OCI-LY7 (cell line): ENCODE measurements around the gene RPS6KA2. TPM values are rescaled to one million over a fixed set of nuclear protein-coding genes. Genes with fewer than 3 reads are reported as not detected.

Source experiments
- BruUV-seq: library from RNA; stranded (reverse); fragments of 400-500 nt; replicated peaks from 2 replicates; lab custom pipeline; 2021; lab: Mats Ljungman, UMichigan
- CTCF ChIA-PET: fragments of 300-600 bp; sonication (Branson Sonifier 250); formaldehyde crosslinking; loops from one replicate; lab custom pipeline; 2022; ENCODE audit warnings: antibody characterized with exemption; ENCODE audit not compliant: unreplicated experiment; lab: Charles Lee
- POLR2A ChIA-PET: fragments of 300-600 bp; sonication (Branson Sonifier 250); formaldehyde crosslinking; loops from one replicate; lab custom pipeline; 2022; ENCODE audit warnings: antibody characterized with exemption; lab: Charles Lee
- DNase-seq: peaks from one replicate; pipeline ENCODE4 v3.0.0-alpha.2; 2015; ENCODE audit warnings: low spot score
- H2AFZ ChIP-seq: fragments of 200-600 bp; sonication (generic), shearing (Covaris generic); 2 replicates; pipeline ENCODE4 v1.6.1; 2014; ENCODE audit warnings: mild to moderate bottlenecking, antibody characterized with exemption, low read length, moderate library complexity
- H3K27ac ChIP-seq: fragments of 200-600 bp; sonication (generic); 2 replicates; pipeline ENCODE4 v1.5.1; 2014; ENCODE audit warnings: mixed run types, low read depth, mild to moderate bottlenecking, moderate library complexity, low read length, inconsistent platforms; ENCODE audit not compliant: poor library complexity, severe bottlenecking
- H3K36me3 ChIP-seq: fragments of 200-600 bp; sonication (generic); 2 replicates; pipeline ENCODE4 v1.6.1; 2014; ENCODE audit warnings: mild to moderate bottlenecking, antibody characterized with exemption, low read length, moderate library complexity, mixed read lengths; ENCODE audit not compliant: insufficient read depth
- H3K4me1 ChIP-seq: fragments of 200-600 bp; sonication (generic); 2 replicates; pipeline ENCODE4 v1.5.1; 2014; ENCODE audit warnings: mild to moderate bottlenecking, low read length; ENCODE audit not compliant: insufficient read depth, poor library complexity, severe bottlenecking
- H3K4me2 ChIP-seq: fragments of 200-600 bp; sonication (generic); 2 replicates; pipeline ENCODE4 v1.6.1; 2014; ENCODE audit warnings: mild to moderate bottlenecking, low read length
- H3K4me3 ChIP-seq: fragments of 200-600 bp; sonication (generic); 2 replicates; pipeline ENCODE4 v1.5.1; 2014; ENCODE audit warnings: mild to moderate bottlenecking, low read depth, low read length; ENCODE audit not compliant: poor library complexity, severe bottlenecking
- H3K79me2 ChIP-seq: fragments of 200-600 bp; sonication (generic); 2 replicates; pipeline ENCODE4 v1.6.1; 2016; ENCODE audit warnings: low read depth, mild to moderate bottlenecking, low read length, moderate library complexity, mixed read lengths; ENCODE audit not compliant: insufficient read depth
- H3K9me2 ChIP-seq: fragments of 200-600 bp; sonication (generic); 2 replicates; pipeline ENCODE4 v1.6.1; 2016; ENCODE audit warnings: mild to moderate bottlenecking, low read length, mixed read lengths; ENCODE audit not compliant: insufficient read depth
- H3K9me3 ChIP-seq: fragments of 200-600 bp; sonication (generic); 2 replicates; pipeline ENCODE4 v1.6.1; 2014; ENCODE audit warnings: mild to moderate bottlenecking, mixed run types, low read length, mixed read lengths
- H4K20me1 ChIP-seq: fragments of 200-600 bp; sonication (generic); 2 replicates; pipeline ENCODE4 v1.6.1; 2014; ENCODE audit warnings: mild to moderate bottlenecking, antibody characterized with exemption, low read length, moderate library complexity, mixed read lengths; ENCODE audit not compliant: insufficient read depth
- EZH2phosphoT487 ChIP-seq: fragments of 200-600 bp; sonication (generic); IDR thresholded peaks from 2 replicates; pipeline ENCODE4 v1.6.1; 2018; ENCODE audit warnings: low read depth, borderline replicate concordance, mild to moderate bottlenecking, mixed run types, antibody characterized with exemption, low read length, moderate library complexity, mixed read lengths
- intact Hi-C: fragments of 100-400 bp; cut with micrococcal nuclease; formaldehyde crosslinking; loops from one replicate; pipeline ENCODE4 v1.10.0; 2022; ENCODE audit not compliant: unreplicated experiment
- total RNA-seq, 2 experiments: library from RNA; depleted of rRNA in 1 of 2; stranded (reverse); fragments of >200 nt in 1 of 2; shearing (Covaris generic) in 1 of 2; gene quantifications; 2 replicates each; pipeline ENCODE4 v1.2.3, GENCODE V29; 2014 to 2022
- TF ChIP-seq, protein P1 (sequence below): fragments of 200-600 bp; sonication (generic); conservative IDR thresholded peaks from 2 replicates; pipeline ENCODE4 v1.5.1; 2014; ENCODE audit warnings: mild to moderate bottlenecking, antibody characterized with exemption, low read length, moderate library complexity, mixed read lengths

RPS6KA2 gene
- total RNA-seq, 2 experiments from 2014 or later: 0.69 to 1.9 TPM

DNA sequence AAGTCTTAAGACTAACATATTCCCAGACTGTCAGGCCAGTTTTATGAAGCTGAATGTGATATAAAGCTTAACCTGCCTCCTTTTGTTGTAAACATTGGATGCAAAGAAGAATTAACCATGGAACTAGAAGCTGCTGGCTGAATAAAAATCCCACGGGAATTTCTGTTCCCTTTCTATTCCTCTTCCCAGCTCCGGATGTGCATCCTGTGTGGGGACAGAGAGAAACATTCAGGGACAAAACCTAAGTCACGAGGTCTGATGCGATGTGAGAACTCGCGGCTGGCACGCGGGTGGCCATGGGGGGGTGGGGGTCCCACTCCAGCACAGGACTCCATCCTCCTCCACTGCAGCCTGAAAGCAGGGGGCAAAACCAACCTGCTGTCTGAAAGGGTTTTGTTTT lies 72.7 kb downstream of the RPS6KA2 start:
- Histone ChIP-seq H3K27ac (no peak overlapping the region), H3K4me3 (no peak overlapping the region), H2AFZ (no peak overlapping the region), H3K9me2 (no peaks in the 10 kb centered on the region), H3K79me2 (no peaks in the 10 kb centered on the region), H3K4me2 (no peak overlapping the region), H3K36me3 (no peaks in the 10 kb centered on the region), H4K20me1 (no peaks in the 10 kb centered on the region), H3K9me3 (no peaks in the 10 kb centered on the region), H3K4me1 (no peaks in the 10 kb centered on the region)
- TF ChIP-seq, protein P1, sequence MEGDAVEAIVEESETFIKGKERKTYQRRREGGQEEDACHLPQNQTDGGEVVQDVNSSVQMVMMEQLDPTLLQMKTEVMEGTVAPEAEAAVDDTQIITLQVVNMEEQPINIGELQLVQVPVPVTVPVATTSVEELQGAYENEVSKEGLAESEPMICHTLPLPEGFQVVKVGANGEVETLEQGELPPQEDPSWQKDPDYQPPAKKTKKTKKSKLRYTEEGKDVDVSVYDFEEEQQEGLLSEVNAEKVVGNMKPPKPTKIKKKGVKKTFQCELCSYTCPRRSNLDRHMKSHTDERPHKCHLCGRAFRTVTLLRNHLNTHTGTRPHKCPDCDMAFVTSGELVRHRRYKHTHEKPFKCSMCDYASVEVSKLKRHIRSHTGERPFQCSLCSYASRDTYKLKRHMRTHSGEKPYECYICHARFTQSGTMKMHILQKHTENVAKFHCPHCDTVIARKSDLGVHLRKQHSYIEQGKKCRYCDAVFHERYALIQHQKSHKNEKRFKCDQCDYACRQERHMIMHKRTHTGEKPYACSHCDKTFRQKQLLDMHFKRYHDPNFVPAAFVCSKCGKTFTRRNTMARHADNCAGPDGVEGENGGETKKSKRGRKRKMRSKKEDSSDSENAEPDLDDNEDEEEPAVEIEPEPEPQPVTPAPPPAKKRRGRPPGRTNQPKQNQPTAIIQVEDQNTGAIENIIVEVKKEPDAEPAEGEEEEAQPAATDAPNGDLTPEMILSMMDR: no peak
- TF ChIP-seq EZH2phosphoT487: no peak
- BruUV-seq: no TSS peak
- POLR2A ChIA-PET: interaction anchor here (0.6 to 1.4 kb wide), 3 partner anchors 9 to 35 kb away, joined by 3 read pairs; no protein-coding TSS in a partner anchor
- CTCF ChIA-PET: no interaction called here
- intact Hi-C loops: no loop called here
- DNase-seq: no peak

DNA sequence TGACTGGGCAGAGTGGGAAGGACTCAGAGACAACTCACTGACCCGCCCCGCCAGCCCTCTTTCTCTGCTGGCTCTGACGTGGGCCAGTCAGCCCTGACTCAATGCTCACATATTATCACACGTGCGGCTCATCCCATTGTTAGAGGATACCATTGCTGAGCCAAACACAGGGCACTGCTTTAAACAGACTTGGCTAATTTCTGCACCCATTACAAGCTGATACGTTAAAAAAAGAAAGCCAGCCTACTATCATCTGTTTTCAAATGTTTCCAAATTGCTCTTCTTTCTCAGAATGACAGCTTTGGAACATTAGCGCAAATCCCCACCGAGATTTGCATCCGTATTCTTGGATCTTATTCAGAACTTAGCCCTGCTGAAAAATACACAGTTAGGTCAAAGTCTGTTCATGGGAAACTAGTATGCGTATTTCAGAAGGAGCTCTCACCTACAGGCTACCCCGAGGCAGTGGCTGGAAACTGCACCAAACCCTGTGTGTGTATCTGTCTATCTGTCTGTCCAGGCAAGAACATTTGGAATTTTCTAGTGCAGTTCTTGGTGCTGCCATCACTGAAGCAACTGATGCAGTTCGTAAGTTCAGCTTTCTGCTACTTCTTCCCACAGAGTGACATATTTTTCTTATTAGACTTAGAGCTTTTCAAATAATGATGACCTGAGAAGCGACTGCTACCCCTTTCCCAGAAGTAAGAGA lies 73.3 kb downstream of the RPS6KA2 start:
- Histone ChIP-seq H3K36me3 (no peaks in the 10 kb centered on the region), H3K79me2 (no peaks in the 10 kb centered on the region), H3K9me3 (no peaks in the 10 kb centered on the region), H2AFZ (no peak overlapping the region), H3K4me1 (no peaks in the 10 kb centered on the region), H3K4me2 (no peak overlapping the region), H3K9me2 (no peaks in the 10 kb centered on the region), H3K27ac (no peak overlapping the region), H3K4me3 (no peak overlapping the region), H4K20me1 (no peaks in the 10 kb centered on the region)
- TF ChIP-seq, protein P1: no peak
- TF ChIP-seq EZH2phosphoT487: no peak
- BruUV-seq: no TSS peak
- ChIA-PET POLR2A (interaction anchor here (0.6 to 1.4 kb wide), 2 partner anchors 9 to 35 kb away, joined by 3 read pairs; no protein-coding TSS in a partner anchor), CTCF (no interaction called here)
- DNase-seq: no peak
- intact Hi-C loops: no loop called here

DNA sequence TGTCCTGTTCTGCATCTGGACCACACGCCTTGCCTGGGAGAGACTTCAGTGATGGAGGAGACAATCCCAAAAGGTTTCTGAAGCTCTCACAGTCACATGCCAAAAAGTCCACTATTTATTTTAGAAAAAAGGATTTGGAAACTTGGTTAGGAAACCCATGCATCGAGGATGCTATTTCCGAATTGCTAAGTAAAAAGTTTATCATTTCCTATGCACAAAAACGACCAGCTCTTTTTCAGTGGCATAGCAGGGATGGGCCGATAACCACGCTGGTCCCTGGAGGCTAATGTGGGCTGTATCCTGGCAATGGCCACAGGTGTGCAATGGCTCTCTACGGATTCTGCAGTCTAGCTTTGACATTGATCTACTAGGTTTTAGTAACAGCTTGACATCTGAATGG lies 74.5 kb downstream of the RPS6KA2 start:
- Histone ChIP-seq H3K36me3 (no peaks in the 10 kb centered on the region), H3K9me3 (no peaks in the 10 kb centered on the region), H3K79me2 (no peaks in the 10 kb centered on the region), H4K20me1 (no peaks in the 10 kb centered on the region), H3K4me1 (no peaks in the 10 kb centered on the region), H2AFZ (no peak overlapping the region), H3K9me2 (no peaks in the 10 kb centered on the region), H3K4me2 (no peak overlapping the region), H3K27ac (no peak overlapping the region), H3K4me3 (no peak overlapping the region)
- DNase-seq: no peak
- intact Hi-C loops: no loop called here
- POLR2A ChIA-PET: interaction anchor here (0.7 kb wide), 2 partner anchors 31 to 76 kb away, joined by 3 read pairs; no protein-coding TSS in a partner anchor
- TF ChIP-seq, protein P1: no peak
- no peak for TF ChIP-seq EZH2phosphoT487
- no TSS peak for BruUV-seq
- CTCF ChIA-PET: no interaction called here
